AG09319 (cell line): ENCODE data around the gene NHLRC2.

Source experiments
- DNase-seq: peaks from one replicate; pipeline ENCODE4 v3.0.0-alpha.2; 2010; ENCODE audit warnings: low read depth; ENCODE audit errors: extremely low read depth
- TF ChIP-seq, protein P1 (sequence below): IDR thresholded peaks from 2 replicates; pipeline ENCODE4 v1.5.1; 2011; ENCODE audit warnings: low read depth, mild to moderate bottlenecking, inconsistent platforms, low read length, moderate library complexity

Gene NHLRC2

DNA sequence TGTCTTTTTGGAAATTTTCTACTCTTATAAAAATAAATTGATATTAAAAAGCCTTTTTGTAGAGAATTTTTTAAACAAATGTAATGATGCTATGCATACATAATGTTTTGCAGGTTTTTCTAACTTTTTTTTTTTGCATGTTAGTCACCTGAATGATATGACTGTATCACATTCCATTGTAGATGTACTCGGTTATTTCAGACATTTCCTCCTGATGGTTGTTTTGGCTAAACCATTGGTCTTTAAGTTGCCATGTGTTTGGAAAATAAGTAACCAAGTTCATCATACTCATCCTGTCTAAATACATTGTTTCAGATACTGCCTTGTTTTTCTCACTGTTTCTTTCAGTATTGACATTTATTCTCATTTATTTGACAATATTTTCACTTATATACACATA, 25.8 kb downstream of the NHLRC2 start:
- TF ChIP-seq, protein P1, sequence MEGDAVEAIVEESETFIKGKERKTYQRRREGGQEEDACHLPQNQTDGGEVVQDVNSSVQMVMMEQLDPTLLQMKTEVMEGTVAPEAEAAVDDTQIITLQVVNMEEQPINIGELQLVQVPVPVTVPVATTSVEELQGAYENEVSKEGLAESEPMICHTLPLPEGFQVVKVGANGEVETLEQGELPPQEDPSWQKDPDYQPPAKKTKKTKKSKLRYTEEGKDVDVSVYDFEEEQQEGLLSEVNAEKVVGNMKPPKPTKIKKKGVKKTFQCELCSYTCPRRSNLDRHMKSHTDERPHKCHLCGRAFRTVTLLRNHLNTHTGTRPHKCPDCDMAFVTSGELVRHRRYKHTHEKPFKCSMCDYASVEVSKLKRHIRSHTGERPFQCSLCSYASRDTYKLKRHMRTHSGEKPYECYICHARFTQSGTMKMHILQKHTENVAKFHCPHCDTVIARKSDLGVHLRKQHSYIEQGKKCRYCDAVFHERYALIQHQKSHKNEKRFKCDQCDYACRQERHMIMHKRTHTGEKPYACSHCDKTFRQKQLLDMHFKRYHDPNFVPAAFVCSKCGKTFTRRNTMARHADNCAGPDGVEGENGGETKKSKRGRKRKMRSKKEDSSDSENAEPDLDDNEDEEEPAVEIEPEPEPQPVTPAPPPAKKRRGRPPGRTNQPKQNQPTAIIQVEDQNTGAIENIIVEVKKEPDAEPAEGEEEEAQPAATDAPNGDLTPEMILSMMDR = no peak
- no peak for DNase-seq

DNA sequence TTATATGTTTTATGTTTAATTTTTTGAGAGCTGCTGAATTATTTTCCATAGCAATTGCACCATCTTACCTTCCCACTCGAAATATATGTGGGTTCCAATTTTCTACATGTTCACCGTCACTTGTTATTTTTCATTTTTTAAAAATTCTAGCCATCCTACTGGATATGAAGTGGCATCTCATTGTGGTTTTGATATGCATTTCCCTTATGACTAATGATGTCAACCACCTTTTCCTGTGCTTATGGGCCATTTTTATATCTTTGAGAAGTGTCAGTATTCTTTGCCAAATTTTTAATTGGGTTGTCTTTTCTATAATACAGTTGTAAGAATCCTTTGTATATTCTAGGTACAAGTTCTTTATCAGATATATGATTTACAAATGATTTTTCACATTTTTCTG, 27.8 kb downstream of the NHLRC2 start:
- TF ChIP-seq, protein P1 = no peak
- DNase-seq = no peak

GRCh38 chr10:113889911-113890310, 35.5 kb downstream of the NHLRC2 start:
- DNase-seq = no peak
- TF ChIP-seq, protein P1 = no peak

- no peak for DNase-seq
- TF ChIP-seq, protein P1 = no peak
Observed at GRCh38 chr10:113890769-113891168, 36.3 kb downstream of the NHLRC2 start.

- TF ChIP-seq, protein P1 = no peak
Observed at GRCh38 chr10:113891476-113891875, 37.0 kb downstream of the NHLRC2 start.

DNA sequence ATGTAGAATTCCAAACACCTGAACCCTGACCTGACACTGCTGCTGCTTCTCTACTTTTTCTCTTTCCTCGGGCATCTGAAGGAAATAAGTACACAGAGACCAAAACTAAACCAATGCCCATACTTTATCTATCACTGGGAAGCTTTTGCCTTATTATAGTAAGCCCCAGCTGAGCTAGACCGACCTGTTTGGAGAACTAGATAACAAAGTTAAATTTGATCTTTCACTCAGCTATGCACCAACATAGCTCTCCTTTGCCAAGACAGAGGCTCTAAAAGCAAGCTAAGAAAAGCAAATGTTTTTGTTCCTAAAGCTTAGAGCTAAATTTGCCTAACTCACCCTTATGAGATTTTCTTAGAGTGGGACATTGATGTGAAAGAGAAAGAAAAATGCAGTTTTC, 39.1 kb downstream of the NHLRC2 start:
- DNase-seq = no peak

More at GRCh38 chr10:113891476-113891875, 37.0 kb downstream of the NHLRC2 start:
- no peak for DNase-seq

GRCh38 chr10:113894581-113894980, 40.1 kb downstream of the NHLRC2 start:
- TF ChIP-seq, protein P1 = no peak

More for the DNA sequence above, 39.1 kb downstream of the NHLRC2 start:
- TF ChIP-seq, protein P1 = no peak

More at GRCh38 chr10:113894581-113894980, 40.1 kb downstream of the NHLRC2 start:
- DNase-seq = no peak
